H9 (cell line): ENCODE measurements around the gene SRP68. TPM values are rescaled to one million over a fixed set of nuclear protein-coding genes. Genes with fewer than 3 reads are reported as not detected.

Source experiments
- DNase-seq: peaks from one replicate; pipeline ENCODE4 v3.0.0-alpha.2; 2017
- H2AFZ ChIP-seq: one replicate; pipeline ENCODE4 v1.6.1; 2013; ENCODE audit warnings: mild to moderate bottlenecking, low read length, control low read depth, moderate library complexity
- H2AK5ac ChIP-seq: 2 replicates; pipeline ENCODE4 v1.6.1; 2013; ENCODE audit warnings: low read length, control low read depth, mixed read lengths; ENCODE audit not compliant: insufficient read length
- H2BK120ac ChIP-seq: one replicate; pipeline ENCODE4 v1.6.1; 2013; ENCODE audit warnings: low read depth, mild to moderate bottlenecking, low read length, control low read depth, inconsistent platforms; ENCODE audit not compliant: poor library complexity, severe bottlenecking
- H2BK12ac ChIP-seq: 2 replicates; pipeline ENCODE4 v1.6.1; 2013; ENCODE audit warnings: low read length, control low read depth, mixed read lengths, low read depth; ENCODE audit not compliant: insufficient read length
- H2BK15ac ChIP-seq: 2 replicates; pipeline ENCODE4 v1.6.1; 2013; ENCODE audit warnings: low read depth, low read length, control low read depth
- H2BK20ac ChIP-seq: one replicate; pipeline ENCODE4 v1.6.1; 2013; ENCODE audit warnings: low read depth, mild to moderate bottlenecking, low read length, control low read depth, inconsistent platforms; ENCODE audit not compliant: poor library complexity, severe bottlenecking
- H2BK5ac ChIP-seq: 2 replicates; pipeline ENCODE4 v1.6.1; 2013; ENCODE audit warnings: low read length, control low read depth, mixed read lengths; ENCODE audit not compliant: insufficient read length
- H3K14ac ChIP-seq: 2 replicates; pipeline ENCODE4 v1.6.1; 2013; ENCODE audit warnings: low read length, control low read depth; ENCODE audit not compliant: insufficient read depth
- H3K18ac ChIP-seq: 2 replicates; pipeline ENCODE4 v1.6.1; 2013; ENCODE audit warnings: low read depth, mild to moderate bottlenecking, mixed read lengths, low read length, control low read depth; ENCODE audit not compliant: insufficient read length
- H3K23ac ChIP-seq: 2 replicates; pipeline ENCODE4 v1.6.1; 2013; ENCODE audit warnings: low read length, control low read depth, mixed read lengths, low read depth; ENCODE audit not compliant: insufficient read length
- H3K23me2 ChIP-seq: 2 replicates; pipeline ENCODE4 v1.6.1; 2013; ENCODE audit warnings: low read depth, mild to moderate bottlenecking, mixed read lengths, low read length, control low read depth; ENCODE audit not compliant: insufficient read length, poor library complexity, severe bottlenecking
- H3K27ac ChIP-seq: 2 replicates; pipeline ENCODE4 v1.5.1; 2013; ENCODE audit warnings: low read length, control low read depth, mixed read lengths, low read depth; ENCODE audit not compliant: insufficient read length
- H3K27me3 ChIP-seq: 2 replicates; pipeline ENCODE4 v1.6.1; 2013; ENCODE audit warnings: low read length, control low read depth, inconsistent platforms; ENCODE audit not compliant: insufficient read depth
- H3K4ac ChIP-seq: 2 replicates; pipeline ENCODE4 v1.6.1; 2013; ENCODE audit warnings: low read depth, mild to moderate bottlenecking, control low read depth, inconsistent platforms, low read length, moderate library complexity
- H3K4me1 ChIP-seq: 2 replicates; pipeline ENCODE4 v1.6.1; 2013; ENCODE audit warnings: low read length, control low read depth, inconsistent platforms; ENCODE audit not compliant: insufficient read depth
- H3K4me2 ChIP-seq: 2 replicates; pipeline ENCODE4 v1.6.1; 2013; ENCODE audit warnings: low read length, control low read depth, mixed read lengths; ENCODE audit not compliant: insufficient read length, insufficient read depth
- H3K56ac ChIP-seq: 2 replicates; pipeline ENCODE4 v1.6.1; 2013; ENCODE audit warnings: low read depth, mild to moderate bottlenecking, mixed read lengths, low read length, control low read depth; ENCODE audit not compliant: insufficient read length
- H3K79me1 ChIP-seq: 2 replicates; pipeline ENCODE4 v1.6.1; 2013; ENCODE audit warnings: low read depth, mild to moderate bottlenecking, moderate library complexity, low read length, control low read depth, inconsistent platforms; ENCODE audit not compliant: insufficient read depth, poor library complexity, severe bottlenecking
- H3K79me2 ChIP-seq: 2 replicates; pipeline ENCODE4 v1.6.1; 2013; ENCODE audit warnings: low read length, control low read depth, inconsistent platforms; ENCODE audit not compliant: insufficient read depth
- H3K9ac ChIP-seq: 2 replicates; pipeline ENCODE4 v1.6.1; 2013; ENCODE audit warnings: low read length, control low read depth, mixed read lengths; ENCODE audit not compliant: insufficient read length; ENCODE audit errors: extremely low read depth
- H3K9me3 ChIP-seq: one replicate; pipeline ENCODE4 v1.6.1; 2013; ENCODE audit warnings: low read depth, low read length, inconsistent platforms; ENCODE audit not compliant: control insufficient read depth
- H3T11ph ChIP-seq: one replicate; pipeline ENCODE4 v1.6.1; 2013; ENCODE audit warnings: mild to moderate bottlenecking, low read length, control low read depth, inconsistent platforms
- H4K20me1 ChIP-seq: one replicate; pipeline ENCODE4 v1.6.1; 2013; ENCODE audit not compliant: control insufficient read depth, insufficient read length, insufficient read depth
- H4K5ac ChIP-seq: 2 replicates; pipeline ENCODE4 v1.6.1; 2013; ENCODE audit warnings: low read depth, mild to moderate bottlenecking, mixed read lengths, low read length, control low read depth; ENCODE audit not compliant: insufficient read length
- H4K8ac ChIP-seq: replicated peaks from 2 replicates; pipeline ENCODE4 v1.6.1; 2013; ENCODE audit warnings: low read length, control low read depth, mixed read lengths, low read depth; ENCODE audit not compliant: insufficient read length
- H4K91ac ChIP-seq: 2 replicates; pipeline ENCODE4 v1.6.1; 2013; ENCODE audit warnings: low read depth, mild to moderate bottlenecking, moderate library complexity, mixed read lengths, low read length, control low read depth; ENCODE audit not compliant: insufficient read length
- H3K27ac Mint-ChIP-seq, 3 experiments: 2 replicates in 2 of 3; 3 replicates in 1 of 3; pipeline ENCODE4 v1.8.0; 2020 to 2021; ENCODE audit warnings: mixed read lengths in 3 of 3, mild to moderate bottlenecking in 1 of 3, moderate library complexity in 1 of 3
- H3K27me3 Mint-ChIP-seq: 2 replicates; pipeline ENCODE4 v1.8.0; 2021; ENCODE audit warnings: low read depth, mild to moderate bottlenecking, moderate library complexity, mixed read lengths
- H3K36me3 Mint-ChIP-seq, 3 experiments: 2 replicates in 2 of 3; 3 replicates in 1 of 3; pipeline ENCODE4 v1.8.0; 2020 to 2021; ENCODE audit warnings: low read depth in 3 of 3, mixed read lengths in 3 of 3; ENCODE audit not compliant: insufficient read depth in 1 of 3
- H3K4me1 Mint-ChIP-seq, 2 experiments: 2 replicates each; pipeline ENCODE4 v1.8.0; 2020; ENCODE audit warnings: mixed read lengths in 2 of 2
- H3K4me3 Mint-ChIP-seq, 2 experiments: 2 replicates in 1 of 2; 3 replicates in 1 of 2; pipeline ENCODE4 v1.8.0; 2020 to 2021; ENCODE audit warnings: mild to moderate bottlenecking in 2 of 2, mixed read lengths in 2 of 2, moderate library complexity in 1 of 2
- H3K9me3 Mint-ChIP-seq, 2 experiments: 2 replicates in 1 of 2; 3 replicates in 1 of 2; pipeline ENCODE4 v1.8.0; 2020; ENCODE audit warnings: mild to moderate bottlenecking in 2 of 2, mixed read lengths in 2 of 2, moderate library complexity in 1 of 2
- WGBS: extraction: QIAGEN DNeasy Blood & Tissue Kit; methylation state at CpG from one replicate; pipeline ENCODE4 v1.1.7; 2013; ENCODE audit warnings: missing lambda C conversion rate, low lambda C conversion rate, mixed read lengths; ENCODE audit not compliant: insufficient read length; ENCODE audit errors: extremely low coverage; 5-methylcytosine and 5-hydroxymethylcytosine counted together
- total RNA-seq: library from RNA; stranded (reverse); gene quantifications from 2 replicates; pipeline ENCODE4 v1.2.1, GENCODE V29; 2021
- TF ChIP-seq, protein P1 (sequence below): fragments of 200-600 bp; sonication (generic); conservative IDR thresholded peaks from 3 replicates; pipeline ENCODE4 v1.8.0; 2021; ENCODE audit warnings: antibody characterized with exemption, mild to moderate bottlenecking

The SRP68 gene
- total RNA-seq, 1 experiment from 2014 or later = 86.1 TPM

DNA sequence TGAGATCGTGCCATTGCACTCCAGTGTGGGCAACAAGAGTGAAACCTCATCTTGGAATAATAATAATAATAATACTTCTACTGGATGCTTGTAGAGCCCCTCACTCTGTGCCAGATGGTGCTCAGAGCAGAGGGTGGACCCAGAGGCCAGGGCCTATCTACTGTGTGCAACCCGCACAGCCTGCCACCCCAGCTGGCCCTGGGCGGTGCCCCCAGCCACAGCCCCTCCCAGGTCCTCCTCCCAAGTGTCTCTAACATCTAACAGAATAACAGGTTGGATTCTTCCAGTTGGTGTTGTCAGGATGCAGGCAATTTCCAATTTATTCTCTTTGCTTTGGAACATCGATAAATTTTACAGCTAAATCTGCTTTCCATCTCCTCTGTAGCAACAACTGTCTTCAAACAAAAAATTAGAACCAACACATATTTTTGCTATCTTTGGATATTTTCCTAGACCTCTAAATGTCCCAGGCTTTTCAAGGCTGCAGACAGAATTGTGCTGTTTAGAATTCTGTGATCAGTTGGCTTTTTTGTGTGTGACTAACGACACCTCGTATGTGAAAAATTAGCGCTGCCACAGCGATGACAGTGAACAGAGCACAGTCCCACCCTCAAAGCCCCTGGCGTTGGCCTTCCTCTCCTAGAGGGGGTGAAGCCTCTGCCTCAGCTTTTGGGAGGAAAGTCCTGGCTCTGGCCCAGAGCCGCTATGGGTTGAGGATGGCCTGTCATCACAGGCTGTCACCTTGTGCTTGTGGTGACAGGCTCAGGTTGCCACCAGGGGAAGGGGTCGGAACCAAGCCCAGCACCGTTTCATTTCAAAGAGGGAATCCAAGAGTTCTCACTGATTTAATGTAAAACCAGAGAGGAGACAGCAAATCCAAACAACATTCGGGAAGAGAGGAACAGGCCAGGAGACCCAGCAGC lies 37.6 kb downstream of the SRP68 start:
- H3K23ac ChIP-seq = no peak overlapping the region
- H3K79me2 ChIP-seq = no peaks in the 10 kb centered on the region
- no peaks in the 10 kb centered on the region for H3K27me3 Mint-ChIP-seq
- H3K79me1 ChIP-seq = no peaks in the 10 kb centered on the region
- no peak overlapping the region for H2BK12ac ChIP-seq
- peaks cover 1% of the 10 kb centered on the region; the same call in 1 of the 2 replicates for H3K4me1 ChIP-seq
- no peak overlapping the region for H3K14ac ChIP-seq
- H4K20me1 ChIP-seq = no peaks in the 10 kb centered on the region
- H4K5ac ChIP-seq = no peak overlapping the region
- H3K36me3 Mint-ChIP-seq = peaks cover 11 to 20% (median 17%) of the 10 kb centered on the region in 3 experiments; a peak in 6 of 7 replicates
- no peak overlapping the region for H2BK5ac ChIP-seq
- no peak overlapping the region for H3K4me3 Mint-ChIP-seq
- no peak overlapping the region for H3K4ac ChIP-seq
- H2BK120ac ChIP-seq = no peak overlapping the region
- H3K27ac ChIP-seq = no peak overlapping the region
- no peak overlapping the region for H3K56ac ChIP-seq
- H3K27me3 ChIP-seq = no peaks in the 10 kb centered on the region
- H3K9ac ChIP-seq = no peak overlapping the region
- no peak for DNase-seq
- peak overlapping the region in 2 of 3 experiments; percentile 49 to 85; a peak in 5 of 7 replicates for H3K27ac Mint-ChIP-seq
- no peak overlapping the region for H3K18ac ChIP-seq
- no peak overlapping the region for H3K4me2 ChIP-seq
- no peaks in the 10 kb centered on the region for H3K9me3 ChIP-seq
- H2BK20ac ChIP-seq = no peak overlapping the region
- H4K8ac ChIP-seq = no peak overlapping the region
- no peak overlapping the region for H4K91ac ChIP-seq
- H2AFZ ChIP-seq = no peak overlapping the region
- H3K23me2 ChIP-seq = no peaks in the 10 kb centered on the region
- H3T11ph ChIP-seq = no peak overlapping the region
- WGBS = no CpG with 5 or more reads among the region's 13 CpGs
- no peak overlapping the region for H2AK5ac ChIP-seq
- TF ChIP-seq, protein P1, sequence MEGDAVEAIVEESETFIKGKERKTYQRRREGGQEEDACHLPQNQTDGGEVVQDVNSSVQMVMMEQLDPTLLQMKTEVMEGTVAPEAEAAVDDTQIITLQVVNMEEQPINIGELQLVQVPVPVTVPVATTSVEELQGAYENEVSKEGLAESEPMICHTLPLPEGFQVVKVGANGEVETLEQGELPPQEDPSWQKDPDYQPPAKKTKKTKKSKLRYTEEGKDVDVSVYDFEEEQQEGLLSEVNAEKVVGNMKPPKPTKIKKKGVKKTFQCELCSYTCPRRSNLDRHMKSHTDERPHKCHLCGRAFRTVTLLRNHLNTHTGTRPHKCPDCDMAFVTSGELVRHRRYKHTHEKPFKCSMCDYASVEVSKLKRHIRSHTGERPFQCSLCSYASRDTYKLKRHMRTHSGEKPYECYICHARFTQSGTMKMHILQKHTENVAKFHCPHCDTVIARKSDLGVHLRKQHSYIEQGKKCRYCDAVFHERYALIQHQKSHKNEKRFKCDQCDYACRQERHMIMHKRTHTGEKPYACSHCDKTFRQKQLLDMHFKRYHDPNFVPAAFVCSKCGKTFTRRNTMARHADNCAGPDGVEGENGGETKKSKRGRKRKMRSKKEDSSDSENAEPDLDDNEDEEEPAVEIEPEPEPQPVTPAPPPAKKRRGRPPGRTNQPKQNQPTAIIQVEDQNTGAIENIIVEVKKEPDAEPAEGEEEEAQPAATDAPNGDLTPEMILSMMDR = no peak
- no peak overlapping the region for H2BK15ac ChIP-seq
- no peaks in the 10 kb centered on the region; a peak in 1 of 5 replicates for H3K9me3 Mint-ChIP-seq
- H3K4me1 Mint-ChIP-seq = peaks cover 25 to 39% of the 10 kb centered on the region in 2 experiments
